ENCODE results near the gene ENPP1.

Gene ENPP1

GRCh38 chr6:131819572-131820124, 11.8 kb downstream of the ENPP1 start:
- H3K27ac ChIP-seq: no peak overlapping the region
- POLR2A ChIA-PET (ENCODE audit: low non-redundant PET): no interaction called here
- no peak for DNase-seq (ENCODE audit: low spot score)
- no peak for TF ChIP-seq CTCF (conservative IDR thresholded peaks at IDR 0.05; ENCODE audit: low read depth)
- CTCF ChIA-PET: no interaction called here

- TF ChIP-seq CTCF (conservative IDR thresholded peaks at IDR 0.05; ENCODE audit: low read depth): no peak
- CTCF ChIA-PET: no interaction called here
- POLR2A ChIA-PET (ENCODE audit: low non-redundant PET): no interaction called here
- DNase-seq (ENCODE audit: low spot score): no peak
- no peak overlapping the region for H3K27ac ChIP-seq
Measured at GRCh38 chr6:131821010-131821807, 13.4 kb downstream of the ENPP1 start.

- TF ChIP-seq CTCF (conservative IDR thresholded peaks at IDR 0.05; ENCODE audit: low read depth): no peak
- POLR2A ChIA-PET (ENCODE audit: low non-redundant PET): no interaction called here
- no peak for DNase-seq (ENCODE audit: low spot score)
- CTCF ChIA-PET: interaction anchor here (0.7 kb wide), 1 partner anchor 166 kb away, joined by 3 read pairs; no protein-coding TSS in a partner anchor
- H3K27ac ChIP-seq: no peak overlapping the region
Measured at GRCh38 chr6:131822119-131822518, 14.3 kb downstream of the ENPP1 start.

GRCh38 chr6:131823276-131823902, 15.6 kb downstream of the ENPP1 start:
- ChIA-PET POLR2A (ENCODE audit: low non-redundant PET) (no interaction called here), CTCF (no interaction called here)
- no peak for TF ChIP-seq CTCF (conservative IDR thresholded peaks at IDR 0.05; ENCODE audit: low read depth)
- no peak overlapping the region for H3K27ac ChIP-seq
- DNase-seq (ENCODE audit: low spot score): no peak

GRCh38 chr6:131825946-131826345, 18.1 kb downstream of the ENPP1 start:
- ChIA-PET POLR2A (ENCODE audit: low non-redundant PET) (no interaction called here), CTCF (interaction anchor here (0.7 kb wide), 1 partner anchor 392 kb away, joined by 4 read pairs; no protein-coding TSS in a partner anchor)
- H3K27ac ChIP-seq: no peak overlapping the region
- no peak for DNase-seq (ENCODE audit: low spot score)
- no peak for TF ChIP-seq CTCF (conservative IDR thresholded peaks at IDR 0.05; ENCODE audit: low read depth)

- CTCF ChIA-PET: interaction anchor here (0.6 kb wide), 1 partner anchor 842 kb away, joined by 5 read pairs; no protein-coding TSS in a partner anchor
- POLR2A ChIA-PET (ENCODE audit: low non-redundant PET): no interaction called here
Measured at GRCh38 chr6:131828080-131828479, 20.3 kb downstream of the ENPP1 start.

More at GRCh38 chr6:131828080-131828479, 20.3 kb downstream of the ENPP1 start:
- no peak for TF ChIP-seq CTCF (conservative IDR thresholded peaks at IDR 0.05; ENCODE audit: low read depth)
- H3K27ac ChIP-seq: peak overlapping the region; percentile 75
- no peak for DNase-seq (ENCODE audit: low spot score)

All from RWPE1 (cell line).